ENCODE results near the gene RASSF3.

Gene RASSF3

DNA sequence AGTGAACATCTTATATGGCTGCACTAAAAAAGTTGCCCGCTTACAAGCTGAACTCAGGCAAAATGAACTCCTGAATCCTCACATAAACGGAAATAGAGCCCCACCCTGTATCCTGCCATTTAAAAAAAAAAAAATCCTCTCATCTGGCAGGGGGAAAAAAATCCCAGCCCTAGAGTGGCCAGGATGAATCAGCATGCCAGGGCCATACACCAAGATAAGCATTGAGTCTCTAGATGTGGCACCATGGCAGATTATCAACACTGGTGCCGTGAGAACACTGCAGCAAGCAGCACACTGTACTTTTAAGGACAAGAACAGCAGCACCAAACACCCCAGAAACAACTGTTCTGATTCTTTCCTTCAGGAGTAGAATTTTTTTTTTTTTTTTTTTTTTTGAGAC lies 65.5 kb downstream of the RASSF3 start:
- TF ChIP-seq, protein P1, sequence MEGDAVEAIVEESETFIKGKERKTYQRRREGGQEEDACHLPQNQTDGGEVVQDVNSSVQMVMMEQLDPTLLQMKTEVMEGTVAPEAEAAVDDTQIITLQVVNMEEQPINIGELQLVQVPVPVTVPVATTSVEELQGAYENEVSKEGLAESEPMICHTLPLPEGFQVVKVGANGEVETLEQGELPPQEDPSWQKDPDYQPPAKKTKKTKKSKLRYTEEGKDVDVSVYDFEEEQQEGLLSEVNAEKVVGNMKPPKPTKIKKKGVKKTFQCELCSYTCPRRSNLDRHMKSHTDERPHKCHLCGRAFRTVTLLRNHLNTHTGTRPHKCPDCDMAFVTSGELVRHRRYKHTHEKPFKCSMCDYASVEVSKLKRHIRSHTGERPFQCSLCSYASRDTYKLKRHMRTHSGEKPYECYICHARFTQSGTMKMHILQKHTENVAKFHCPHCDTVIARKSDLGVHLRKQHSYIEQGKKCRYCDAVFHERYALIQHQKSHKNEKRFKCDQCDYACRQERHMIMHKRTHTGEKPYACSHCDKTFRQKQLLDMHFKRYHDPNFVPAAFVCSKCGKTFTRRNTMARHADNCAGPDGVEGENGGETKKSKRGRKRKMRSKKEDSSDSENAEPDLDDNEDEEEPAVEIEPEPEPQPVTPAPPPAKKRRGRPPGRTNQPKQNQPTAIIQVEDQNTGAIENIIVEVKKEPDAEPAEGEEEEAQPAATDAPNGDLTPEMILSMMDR (IDR thresholded peaks at IDR 0.05; ENCODE audit: borderline replicate concordance, insufficient read depth, low read depth, low read length): no peak
- H3K4me3 ChIP-seq (ENCODE audit: low read depth, low read length): no peak overlapping the region

DNA sequence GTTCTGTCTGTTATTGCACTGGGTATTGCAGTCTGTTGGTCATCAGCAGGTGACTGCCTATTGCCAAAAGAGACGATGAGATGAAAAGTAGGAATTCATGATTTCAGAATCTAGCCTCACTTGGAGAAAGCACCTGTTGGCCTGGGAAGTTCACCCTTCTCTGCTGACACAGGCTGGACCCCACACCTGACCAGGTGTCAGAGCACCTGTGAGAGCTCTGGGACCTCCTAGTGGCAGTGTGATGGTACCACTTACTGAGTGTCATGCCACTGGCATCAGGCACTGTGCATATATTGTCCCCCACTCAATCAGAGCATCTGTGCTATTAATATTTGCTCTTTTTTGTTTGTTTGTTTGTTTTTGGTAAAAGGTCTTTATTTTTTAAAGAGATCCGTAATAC lies 68.0 kb downstream of the RASSF3 start:
- TF ChIP-seq, protein P1 (IDR thresholded peaks at IDR 0.05; ENCODE audit: borderline replicate concordance, insufficient read depth, low read depth, low read length): peak; percentile 33; the same call in 1 of the 2 replicates
- no peak overlapping the region for H3K4me3 ChIP-seq (ENCODE audit: low read depth, low read length)

DNA sequence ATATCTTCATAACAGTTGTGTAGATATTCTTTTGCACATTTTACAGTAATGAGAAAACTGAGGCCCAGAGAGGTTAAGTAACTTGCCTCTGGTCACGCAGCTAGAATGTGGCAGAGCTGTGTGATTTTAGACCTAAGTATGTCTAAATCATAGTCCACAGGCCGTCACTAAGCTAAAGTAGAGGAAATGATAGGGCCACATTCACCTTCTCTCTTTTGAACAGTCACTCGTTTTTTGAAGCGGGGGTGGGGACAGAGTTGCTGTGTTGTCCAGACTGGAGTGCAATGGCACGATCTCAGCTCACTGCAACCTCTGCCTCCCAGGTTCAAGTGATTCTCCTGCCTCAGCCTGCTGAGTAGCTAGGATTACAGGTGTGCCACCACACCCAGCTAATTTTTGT lies 68.5 kb downstream of the RASSF3 start:
- TF ChIP-seq, protein P1 (IDR thresholded peaks at IDR 0.05; ENCODE audit: borderline replicate concordance, insufficient read depth, low read depth, low read length): no peak
- H3K4me3 ChIP-seq (ENCODE audit: low read depth, low read length): no peak overlapping the region

DNA sequence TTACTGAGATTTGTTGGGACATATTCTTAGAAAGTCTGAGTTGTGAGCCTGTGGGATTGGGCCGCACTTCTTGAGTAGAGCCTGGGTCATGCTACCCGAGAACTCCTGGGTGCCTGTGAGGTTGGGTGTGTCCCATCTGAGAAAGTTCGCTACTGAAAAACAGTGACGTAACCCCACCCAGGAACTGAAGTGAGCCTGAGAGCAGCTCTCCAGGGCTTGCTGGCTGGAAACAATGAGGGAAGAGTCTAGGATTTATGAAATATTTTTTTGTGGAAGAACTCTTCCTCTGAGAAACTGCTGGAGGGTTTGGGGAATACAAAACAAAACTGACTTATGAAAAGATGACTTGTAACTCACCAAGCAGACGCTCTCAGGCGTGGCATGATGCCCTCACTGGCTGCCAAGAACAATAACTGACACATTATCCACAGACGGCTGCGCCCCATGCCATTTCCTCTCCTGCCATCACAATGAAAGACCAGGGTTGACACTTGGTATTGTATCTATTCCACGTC lies 69.2 kb downstream of the RASSF3 start:
- H3K4me3 ChIP-seq (ENCODE audit: low read depth, low read length): no peak overlapping the region
- TF ChIP-seq, protein P1 (IDR thresholded peaks at IDR 0.05; ENCODE audit: borderline replicate concordance, insufficient read depth, low read depth, low read length): no peak

DNA sequence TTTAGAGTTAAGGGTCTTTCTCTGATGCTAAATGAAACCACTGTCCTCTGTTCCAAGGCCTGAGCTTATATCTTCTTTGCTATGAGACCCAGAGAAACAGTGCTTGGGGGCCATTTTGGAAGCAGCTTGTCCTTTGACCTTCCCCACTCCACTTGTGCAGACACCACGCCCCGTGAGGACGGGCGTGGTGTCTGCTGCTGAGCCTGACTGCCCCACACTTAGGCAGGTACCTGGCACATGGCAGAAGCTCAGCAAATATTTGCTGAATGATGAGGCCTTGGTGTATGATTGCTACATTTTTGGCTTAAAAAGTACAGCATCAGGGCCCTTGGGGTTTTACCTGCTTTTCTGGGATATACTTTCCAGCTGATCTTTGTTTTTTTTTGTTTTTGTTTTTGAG lies 69.9 kb downstream of the RASSF3 start:
- H3K4me3 ChIP-seq (ENCODE audit: low read depth, low read length): no peak overlapping the region
- TF ChIP-seq, protein P1 (IDR thresholded peaks at IDR 0.05; ENCODE audit: borderline replicate concordance, insufficient read depth, low read depth, low read length): no peak

DNA sequence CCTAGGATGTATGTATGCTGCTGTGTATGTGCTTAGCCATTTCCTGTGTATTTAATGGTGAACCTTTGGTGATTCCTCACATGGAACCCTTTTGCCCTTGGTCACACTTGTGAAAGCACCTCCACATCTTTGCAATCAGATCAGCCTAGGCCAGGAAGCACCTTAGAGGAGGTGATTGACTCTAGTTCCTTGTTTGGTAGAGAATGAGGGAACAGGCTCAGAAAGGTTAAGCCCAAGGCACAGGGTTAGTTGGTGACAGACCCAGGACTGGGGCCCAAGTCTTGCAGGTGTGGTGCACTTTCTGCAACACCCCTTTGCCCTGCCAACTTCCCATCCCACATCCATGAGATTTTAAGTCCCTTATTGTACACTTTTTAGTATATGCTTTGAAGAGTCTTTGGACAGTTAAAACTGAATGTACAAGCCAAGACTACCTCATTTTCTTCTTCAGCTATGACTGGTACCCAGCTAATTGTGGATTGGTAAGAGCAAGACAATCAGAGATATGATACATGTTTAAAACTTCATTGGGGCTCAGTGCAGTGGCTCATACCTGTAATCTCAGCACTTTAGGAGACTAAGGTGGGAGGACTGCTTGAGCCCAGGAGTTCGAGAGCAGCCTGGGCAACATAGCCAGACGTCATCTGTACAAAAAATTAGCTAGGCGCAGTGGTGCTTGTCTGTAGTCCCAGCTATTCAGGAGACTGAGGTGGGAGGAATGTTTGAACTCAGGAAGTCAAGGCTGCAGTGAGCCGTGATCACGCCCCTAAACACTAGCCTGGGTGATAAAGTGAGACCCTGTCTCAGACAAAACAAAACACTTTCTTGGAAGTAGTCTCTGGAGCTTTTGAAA lies 71.1 kb downstream of the RASSF3 start:
- no peak overlapping the region for H3K4me3 ChIP-seq (ENCODE audit: low read depth, low read length)
- TF ChIP-seq, protein P1 (IDR thresholded peaks at IDR 0.05; ENCODE audit: borderline replicate concordance, insufficient read depth, low read depth, low read length): no peak
